HUES48 (cell line): Measurements from ENCODE around the gene HDDC3.

Experiments
- H3K27ac ChIP-seq: one replicate; pipeline ENCODE4 v1.7.0; 2013; ENCODE audit warnings: low read depth, low read length, inconsistent platforms
- H3K27me3 ChIP-seq: 2 replicates; pipeline ENCODE4 v1.6.1; 2013; ENCODE audit warnings: mild to moderate bottlenecking, low read length; ENCODE audit not compliant: control insufficient read depth, insufficient read depth
- H3K36me3 ChIP-seq: 2 replicates; pipeline ENCODE4 v1.6.1; 2013; ENCODE audit warnings: low read length; ENCODE audit not compliant: control insufficient read depth, insufficient read depth
- H3K4me1 ChIP-seq: 2 replicates; pipeline ENCODE4 v1.6.1; 2013; ENCODE audit warnings: mild to moderate bottlenecking, low read length; ENCODE audit not compliant: control insufficient read depth, insufficient read depth
- H3K4me3 ChIP-seq: 2 replicates; pipeline ENCODE4 v1.5.1; 2013; ENCODE audit warnings: mild to moderate bottlenecking, low read depth, low read length
- H3K9ac ChIP-seq: 2 replicates; pipeline ENCODE4 v1.6.1; 2013; ENCODE audit warnings: mild to moderate bottlenecking, low read depth, low read length, moderate library complexity
- H3K9me3 ChIP-seq: 2 replicates; pipeline ENCODE4 v1.6.1; 2013; ENCODE audit warnings: low read length; ENCODE audit not compliant: control insufficient read depth, insufficient read depth

HDDC3 gene

DNA sequence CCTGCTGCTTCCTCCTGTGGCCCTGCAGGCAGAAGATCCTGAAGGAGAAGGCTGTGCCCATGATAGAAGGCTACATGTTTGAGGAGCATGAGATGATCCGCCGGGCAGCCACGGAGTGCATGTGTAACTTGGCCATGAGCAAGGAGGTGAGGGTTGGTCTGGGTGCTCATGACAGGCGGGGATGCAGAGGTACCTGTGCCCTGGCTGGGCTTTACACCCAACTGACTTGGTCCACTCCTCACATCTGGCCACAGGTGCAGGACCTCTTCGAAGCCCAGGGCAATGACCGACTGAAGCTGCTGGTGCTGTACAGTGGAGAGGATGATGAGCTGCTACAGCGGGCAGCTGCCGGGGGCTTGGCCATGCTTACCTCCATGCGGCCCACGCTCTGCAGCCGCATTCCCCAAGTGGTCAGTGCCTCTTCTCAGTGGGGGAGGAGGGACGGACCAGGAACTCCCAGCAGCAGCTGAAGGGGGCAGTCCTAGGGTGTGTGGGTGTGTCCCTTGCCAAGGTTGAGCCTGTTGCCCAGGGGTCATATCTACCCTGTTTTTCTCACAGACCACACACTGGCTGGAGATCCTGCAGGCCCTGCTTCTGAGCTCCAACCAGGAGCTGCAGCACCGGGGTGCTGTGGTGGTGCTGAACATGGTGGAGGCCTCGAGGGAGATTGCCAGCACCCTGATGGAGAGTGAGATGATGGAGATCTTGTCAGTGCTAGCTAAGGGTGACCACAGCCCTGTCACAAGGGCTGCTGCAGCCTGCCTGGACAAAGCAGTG lies 20.7 kb upstream of the HDDC3 start:
- peaks cover 57% of the 10 kb centered on the region for H3K36me3 ChIP-seq
- H3K27me3 ChIP-seq: no peaks in the 10 kb centered on the region
- peaks cover 15% of the 10 kb centered on the region for H3K4me1 ChIP-seq
- no peak overlapping the region for H3K27ac ChIP-seq
- no peak overlapping the region for H3K9ac ChIP-seq
- no peaks in the 10 kb centered on the region for H3K9me3 ChIP-seq
- H3K4me3 ChIP-seq: no peak overlapping the region

DNA sequence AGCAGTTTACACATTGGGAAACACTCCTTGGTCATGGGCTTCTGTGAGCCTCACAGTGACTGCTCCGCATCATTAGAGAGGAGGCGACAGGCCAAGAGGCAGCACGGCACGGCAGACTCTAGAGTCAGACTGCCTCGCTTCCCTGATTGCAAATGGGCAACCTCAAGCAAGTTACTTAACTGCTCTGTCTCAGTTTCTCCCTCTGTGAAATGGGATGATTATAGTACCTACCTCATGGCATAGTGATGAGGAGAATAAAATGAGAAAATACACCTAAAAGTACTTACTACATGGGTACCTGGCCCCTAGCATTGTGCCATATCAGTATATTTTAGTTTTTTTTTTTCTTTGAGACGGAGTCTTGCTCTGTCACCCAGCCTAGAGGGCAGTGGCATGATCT lies 18.3 kb upstream of the HDDC3 start:
- Histone ChIP-seq H3K4me3 (no peak overlapping the region), H3K27ac (no peak overlapping the region), H3K4me1 (peaks cover 1% of the 10 kb centered on the region), H3K36me3 (peaks cover 78% of the 10 kb centered on the region), H3K9me3 (no peaks in the 10 kb centered on the region), H3K27me3 (no peaks in the 10 kb centered on the region), H3K9ac (no peak overlapping the region)

DNA sequence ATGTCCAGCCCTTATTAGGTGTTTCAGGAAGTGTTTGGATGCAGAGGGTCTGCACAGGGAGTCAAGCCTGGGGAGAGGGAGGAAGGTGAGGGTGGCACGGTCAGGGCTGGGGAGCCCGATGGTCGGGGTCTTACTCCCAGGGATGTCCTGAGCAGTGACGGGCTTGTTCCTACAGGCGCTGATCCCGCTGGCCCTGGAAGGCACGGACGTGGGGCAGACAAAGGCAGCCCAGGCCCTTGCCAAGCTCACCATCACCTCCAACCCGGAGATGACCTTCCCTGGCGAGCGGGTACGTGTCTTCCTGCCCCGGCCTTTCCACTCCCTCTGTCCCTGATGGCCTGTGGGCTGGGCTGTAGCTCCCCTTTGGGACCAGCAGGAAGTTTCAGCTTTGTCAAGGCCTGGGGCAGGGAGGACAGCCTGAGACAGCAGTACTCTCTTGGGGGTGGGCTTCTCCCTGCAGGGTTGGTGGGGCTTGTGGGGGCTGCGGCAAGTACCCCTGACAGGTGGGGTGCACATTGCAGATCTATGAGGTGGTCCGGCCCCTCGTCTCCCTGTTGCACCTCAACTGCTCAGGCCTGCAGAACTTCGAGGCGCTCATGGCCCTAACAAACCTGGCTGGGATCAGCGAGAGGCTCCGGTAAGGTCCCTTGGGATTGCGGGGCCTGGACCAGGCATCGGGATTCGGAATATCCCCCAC lies 17.8 kb upstream of the HDDC3 start:
- no peaks in the 10 kb centered on the region for H3K4me1 ChIP-seq
- H3K4me3 ChIP-seq: no peak overlapping the region
- H3K27ac ChIP-seq: no peak overlapping the region
- H3K9me3 ChIP-seq: no peaks in the 10 kb centered on the region
- no peaks in the 10 kb centered on the region for H3K27me3 ChIP-seq
- peaks cover 79% of the 10 kb centered on the region for H3K36me3 ChIP-seq
- no peak overlapping the region for H3K9ac ChIP-seq

DNA sequence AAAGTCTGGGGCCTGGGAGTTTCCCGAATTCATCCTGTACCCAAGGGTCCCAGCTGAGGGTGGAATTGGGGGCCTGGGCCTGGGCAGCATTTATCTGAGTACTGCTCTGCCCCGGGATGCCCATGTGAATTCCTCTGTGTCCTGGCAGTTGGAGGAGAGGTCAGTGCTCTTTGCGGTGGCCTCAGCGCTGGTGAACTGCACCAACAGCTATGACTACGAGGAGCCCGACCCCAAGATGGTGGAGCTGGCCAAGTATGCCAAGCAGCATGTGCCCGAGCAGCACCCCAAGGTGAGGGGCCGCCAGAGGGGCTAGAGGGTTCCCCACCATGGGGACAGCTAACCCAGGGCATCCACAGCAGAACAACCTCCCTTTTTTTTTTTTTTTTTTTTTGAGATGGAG lies 16.2 kb upstream of the HDDC3 start:
- Histone ChIP-seq H3K36me3 (peaks cover 89% of the 10 kb centered on the region), H3K27ac (no peak overlapping the region), H3K4me3 (no peak overlapping the region), H3K4me1 (no peaks in the 10 kb centered on the region), H3K27me3 (no peaks in the 10 kb centered on the region), H3K9me3 (no peaks in the 10 kb centered on the region), H3K9ac (no peak overlapping the region)

DNA sequence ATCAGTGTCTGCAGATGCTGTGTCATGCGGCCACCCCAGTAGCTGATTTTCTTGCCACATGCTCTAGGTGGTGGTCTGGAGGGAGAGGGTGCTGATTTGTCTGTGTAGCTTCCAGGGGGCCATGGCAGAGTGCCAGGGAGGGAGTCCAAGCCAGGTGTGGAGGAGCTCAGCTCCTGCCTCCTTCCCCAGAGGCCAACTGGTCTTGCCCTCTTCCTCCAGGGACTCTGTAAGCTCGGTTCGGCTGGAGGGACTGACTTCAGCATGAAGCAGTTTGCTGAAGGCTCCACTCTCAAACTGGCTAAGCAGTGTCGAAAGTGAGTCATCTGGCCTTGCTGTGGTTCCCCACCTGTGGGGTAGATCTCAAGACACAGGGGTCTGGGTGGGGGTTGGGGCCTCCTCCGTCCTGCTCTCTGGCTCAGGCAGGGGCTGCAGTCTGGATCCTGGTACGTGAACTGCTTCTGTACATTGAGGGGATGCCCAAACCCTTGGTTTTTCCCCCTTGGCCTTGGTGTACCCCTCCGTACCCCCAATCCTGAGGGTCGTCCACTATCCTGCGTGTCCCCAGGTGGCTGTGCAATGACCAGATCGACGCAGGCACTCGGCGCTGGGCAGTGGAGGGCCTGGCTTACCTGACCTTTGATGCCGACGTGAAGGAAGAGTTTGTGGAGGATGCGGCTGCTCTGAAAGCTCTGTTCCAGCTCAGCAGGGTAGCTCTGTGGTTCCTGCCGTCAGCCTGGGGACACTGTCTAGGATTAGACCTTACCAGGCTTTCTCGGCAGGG lies 15.4 kb upstream of the HDDC3 start:
- H3K4me1 ChIP-seq: no peaks in the 10 kb centered on the region
- H3K27me3 ChIP-seq: no peaks in the 10 kb centered on the region
- no peak overlapping the region for H3K4me3 ChIP-seq
- H3K9ac ChIP-seq: no peak overlapping the region
- H3K36me3 ChIP-seq: peaks cover 89% of the 10 kb centered on the region
- H3K27ac ChIP-seq: no peak overlapping the region
- H3K9me3 ChIP-seq: no peaks in the 10 kb centered on the region

DNA sequence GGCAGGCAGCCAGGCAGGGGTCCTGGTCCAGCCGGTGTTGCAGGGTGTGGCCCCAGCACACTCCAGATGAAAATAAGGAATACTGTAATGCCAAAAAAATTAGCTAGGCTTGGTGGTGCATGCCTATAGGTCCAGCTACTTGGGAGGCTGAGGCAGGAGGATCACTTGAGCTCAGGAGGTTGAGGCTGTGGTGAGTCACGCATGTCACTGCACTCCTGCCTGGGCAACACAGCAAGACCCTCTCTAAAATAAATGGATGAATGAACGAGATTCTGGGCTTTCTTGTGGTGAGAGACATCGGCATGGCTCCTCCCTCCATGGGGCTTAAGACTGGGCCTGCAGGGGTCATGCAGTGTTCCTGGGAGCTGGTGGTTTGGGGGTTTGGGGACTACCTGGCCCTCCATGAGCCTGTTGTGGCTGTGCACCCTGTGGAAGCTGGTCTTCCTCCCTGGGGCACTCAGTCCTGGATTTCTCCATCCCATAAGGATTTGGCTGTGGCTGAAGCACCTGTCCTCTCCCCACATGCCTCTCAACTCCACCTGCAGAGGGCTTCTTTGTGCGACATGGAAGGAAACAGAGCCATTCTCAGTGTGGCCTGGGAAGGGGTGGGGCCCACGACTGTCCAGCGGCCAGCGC lies 14.7 kb upstream of the HDDC3 start:
- Histone ChIP-seq H3K36me3 (peaks cover 89% of the 10 kb centered on the region), H3K27ac (no peak overlapping the region), H3K9ac (no peak overlapping the region)

DNA sequence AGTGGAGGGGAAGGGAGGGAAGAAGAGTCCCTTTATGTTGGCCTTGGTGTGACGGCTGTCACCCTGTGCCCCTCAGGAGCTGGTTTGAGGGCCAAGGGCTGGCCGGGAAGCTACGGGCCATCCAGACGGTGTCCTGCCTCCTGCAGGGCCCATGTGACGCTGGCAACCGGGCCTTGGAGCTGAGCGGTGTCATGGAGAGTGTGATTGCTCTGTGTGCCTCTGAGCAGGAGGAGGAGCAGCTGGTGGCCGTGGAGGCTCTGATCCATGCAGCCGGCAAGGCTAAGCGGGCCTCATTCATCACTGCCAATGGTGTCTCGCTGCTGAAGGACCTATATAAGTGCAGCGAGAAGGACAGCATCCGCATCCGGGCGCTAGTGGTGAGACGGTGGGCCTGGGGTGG lies 14.2 kb upstream of the HDDC3 start:
- H3K4me3 ChIP-seq: no peak overlapping the region
- no peaks in the 10 kb centered on the region for H3K4me1 ChIP-seq
- H3K27ac ChIP-seq: no peak overlapping the region
- peaks cover 87% of the 10 kb centered on the region for H3K36me3 ChIP-seq
- no peaks in the 10 kb centered on the region for H3K9me3 ChIP-seq
- no peak overlapping the region for H3K9ac ChIP-seq
- H3K27me3 ChIP-seq: no peaks in the 10 kb centered on the region

More for the DNA sequence above, 14.7 kb upstream of the HDDC3 start:
- no peaks in the 10 kb centered on the region for H3K4me1 ChIP-seq
- no peak overlapping the region for H3K4me3 ChIP-seq
- no peaks in the 10 kb centered on the region for H3K27me3 ChIP-seq
- no peaks in the 10 kb centered on the region for H3K9me3 ChIP-seq

DNA sequence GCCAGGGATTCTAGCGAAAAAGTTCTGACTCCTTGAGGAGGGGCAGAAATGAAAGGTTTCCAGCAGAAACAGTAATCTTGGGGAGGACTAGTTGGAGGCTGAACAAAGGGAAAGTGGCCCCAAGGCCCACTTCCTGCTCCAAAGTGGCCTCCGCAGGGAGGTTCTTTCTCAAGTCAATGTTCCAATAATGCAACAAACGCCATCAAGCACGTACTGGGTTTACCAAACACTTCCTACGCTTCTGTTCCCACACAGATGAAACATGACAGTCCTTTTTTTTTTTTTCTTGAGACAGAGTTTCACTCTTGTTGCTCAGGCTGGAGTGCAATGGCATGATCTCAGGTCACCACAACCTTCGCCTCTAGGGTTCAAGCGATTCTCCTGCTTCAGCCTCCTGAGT lies 12.7 kb upstream of the HDDC3 start:
- H3K27me3 ChIP-seq: no peaks in the 10 kb centered on the region
- H3K4me1 ChIP-seq: no peaks in the 10 kb centered on the region
- H3K9me3 ChIP-seq: no peaks in the 10 kb centered on the region
- peaks cover 87% of the 10 kb centered on the region for H3K36me3 ChIP-seq
- H3K9ac ChIP-seq: no peak overlapping the region
- H3K27ac ChIP-seq: no peak overlapping the region
- no peak overlapping the region for H3K4me3 ChIP-seq

DNA sequence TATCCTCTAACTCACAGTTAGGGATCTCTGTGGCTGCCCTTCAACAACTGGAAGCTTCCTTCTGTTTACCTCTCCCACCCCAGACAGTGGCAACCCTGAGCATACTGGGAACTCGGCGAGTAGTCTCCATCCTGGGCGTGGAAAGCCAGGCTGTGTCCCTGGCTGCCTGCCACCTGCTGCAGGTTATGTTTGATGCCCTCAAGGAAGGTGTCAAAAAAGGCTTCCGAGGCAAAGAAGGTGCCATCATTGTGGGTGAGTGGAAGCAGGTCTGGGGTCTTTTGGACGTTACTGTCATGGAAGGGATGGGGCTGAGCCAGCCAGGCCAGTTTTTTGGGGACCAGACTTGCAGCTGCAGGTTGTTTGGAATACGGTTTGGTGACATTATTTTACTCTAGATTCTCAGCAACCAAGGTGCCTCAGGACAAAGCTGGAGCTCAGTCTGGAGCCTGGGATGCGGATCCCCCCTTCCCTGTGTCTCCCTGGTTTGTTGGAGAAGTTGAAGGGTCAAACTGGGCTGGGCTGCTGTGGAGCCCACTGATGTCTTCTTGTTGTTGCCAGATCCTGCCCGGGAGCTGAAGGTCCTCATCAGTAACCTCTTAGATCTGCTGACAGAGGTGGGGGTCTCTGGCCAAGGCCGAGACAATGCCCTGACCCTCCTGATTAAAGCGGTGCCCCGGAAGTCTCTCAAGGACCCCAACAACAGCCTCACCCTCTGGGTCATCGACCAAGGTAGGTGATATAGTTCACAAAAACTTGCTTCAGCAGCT lies 10.2 kb upstream of the HDDC3 start:
- H3K4me1 ChIP-seq: no peaks in the 10 kb centered on the region
- H3K27ac ChIP-seq: no peak overlapping the region
- H3K36me3 ChIP-seq: peaks cover 82% of the 10 kb centered on the region
- no peaks in the 10 kb centered on the region for H3K9me3 ChIP-seq
- H3K9ac ChIP-seq: no peak overlapping the region
- no peaks in the 10 kb centered on the region for H3K27me3 ChIP-seq
- no peak overlapping the region for H3K4me3 ChIP-seq

DNA sequence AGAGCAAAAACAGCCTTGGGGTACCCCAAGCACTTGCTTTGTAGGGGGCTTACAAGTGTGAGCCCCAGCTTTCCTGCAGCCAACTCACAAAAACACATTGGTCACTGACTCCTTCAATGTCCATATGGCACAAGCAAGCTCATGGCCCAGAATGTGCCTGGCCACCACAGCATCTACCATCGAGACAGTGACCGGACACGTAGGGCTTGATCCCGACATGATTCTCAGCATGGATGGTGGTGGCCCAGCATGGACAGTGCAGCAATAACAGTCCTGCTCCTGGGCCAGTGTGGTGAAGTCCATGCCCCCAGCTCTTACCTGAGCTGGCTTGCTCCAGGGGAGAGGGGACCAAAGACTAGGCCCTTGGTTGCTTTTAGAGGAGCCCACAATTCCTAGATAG lies 8.7 kb upstream of the HDDC3 start:
- Histone ChIP-seq H3K4me3 (no peak overlapping the region), H3K27ac (no peak overlapping the region), H3K27me3 (no peaks in the 10 kb centered on the region), H3K36me3 (peaks cover 77% of the 10 kb centered on the region), H3K9me3 (no peaks in the 10 kb centered on the region), H3K4me1 (peaks cover 8% of the 10 kb centered on the region; the same call in 1 of the 2 replicates), H3K9ac (no peak overlapping the region)
